ENCODE results near the gene CBX4. TPM values are rescaled to one million over a fixed set of nuclear protein-coding genes. Genes with fewer than 3 reads are reported as not detected.

Gene CBX4
- total and polyA plus RNA-seq, 2 of the 4 experiments (the other 2 are of a cell fraction): 3.2 to 9.4 TPM

DNA sequence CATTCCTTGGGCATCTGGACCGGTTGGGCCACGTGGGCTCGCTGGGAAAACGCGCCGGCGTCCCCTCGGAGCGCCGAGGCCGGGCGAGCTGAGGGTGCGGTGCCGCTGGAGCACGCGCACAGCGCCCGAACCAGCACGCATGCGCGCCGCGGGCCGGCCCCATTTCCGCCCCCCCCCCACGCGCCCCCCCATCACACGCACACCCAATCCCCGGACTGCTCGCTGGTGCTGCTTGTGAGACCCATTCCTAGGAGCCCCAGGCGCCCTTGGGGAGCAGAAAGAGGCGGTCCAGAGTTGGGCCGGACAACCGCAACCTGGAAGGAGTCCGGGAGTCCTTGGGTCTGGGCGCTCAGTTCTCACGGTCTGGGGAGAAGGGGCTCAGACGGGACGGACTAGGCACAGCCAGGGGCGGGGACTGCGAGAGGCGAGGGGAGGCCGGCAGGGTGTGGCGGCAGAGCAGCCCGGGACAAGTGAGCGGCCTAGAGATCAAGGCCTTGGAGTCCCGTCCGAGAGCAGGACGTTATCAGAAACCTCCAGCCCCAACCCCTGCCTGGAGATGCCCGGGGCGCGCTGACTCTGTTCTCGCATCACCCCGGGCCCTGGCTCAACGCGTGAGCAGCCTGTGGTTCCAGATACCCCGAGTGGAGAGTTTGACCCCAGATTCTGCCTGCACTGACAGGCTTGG is 36.4 kb downstream of the CBX4 start:
- Histone ChIP-seq H3K4ac (ENCODE audit: low read depth, low read length) (no peak overlapping the region), H2BK20ac (ENCODE audit: low read depth, low read length) (no peak overlapping the region), H4K8ac (ENCODE audit: low read depth in 2 of 2, low read length in 2 of 2) (peak overlapping the region; percentile 26 to 47; a peak in 1 of 4 replicates), H4K5ac (ENCODE audit: low read depth, low read length) (no peak overlapping the region), H3K56ac (ENCODE audit: extremely low read depth, insufficient read depth, low read length) (no peak overlapping the region), H2BK120ac (ENCODE audit: low read depth, low read length) (no peak overlapping the region), H4K91ac (ENCODE audit: insufficient read depth, low read depth, low read length) (no peak overlapping the region; the same call in 1 of the 2 replicates), H3K14ac (replicated peaks; ENCODE audit: low read depth, low read length) (no peak overlapping the region), H3K23ac (ENCODE audit: low read depth, low read length) (no peak overlapping the region), H3K9me3 (ENCODE audit: control insufficient read depth, insufficient read depth, low read length) (peaks cover 11% of the 10 kb centered on the region; the same call in 1 of the 2 replicates), H3K27me3 (ENCODE audit: control insufficient read depth, insufficient read depth, low read length) (peaks cover 100% of the 10 kb centered on the region), H3K79me1 (ENCODE audit: low read depth in 1 of 2, low read length in 2 of 2) (no peaks in the 10 kb centered on the region), H3K36me3 (ENCODE audit: control insufficient read depth, insufficient read depth, low read length) (no peaks in the 10 kb centered on the region), H3K4me3 (ENCODE audit: insufficient read depth, low read depth, low read length) (no peak overlapping the region), H3K27ac (ENCODE audit: insufficient read depth, low read length) (no peak overlapping the region), H3K4me2 (ENCODE audit: low read depth, low read length) (0 out of 2 replicates have a peak overlapping the region, but pooled peaks have one; percentile 5), H3K9me1 (ENCODE audit: insufficient read depth, low read length) (no peaks in the 10 kb centered on the region), H2AFZ (replicated peaks; ENCODE audit: low read length, poor library complexity) (peak overlapping the region; percentile 52), H3K4me1 (ENCODE audit: control insufficient read depth, insufficient read depth, low read length) (no peaks in the 10 kb centered on the region; the same call in 1 of the 2 replicates), H3K9ac (ENCODE audit: low read depth, low read length) (no peak overlapping the region), H4K20me1 (ENCODE audit: insufficient read depth, low read length) (no peaks in the 10 kb centered on the region), H2AK9ac (replicated peaks; ENCODE audit: low read depth, low read length, poor library complexity) (peak overlapping the region; percentile 42), H2BK5ac (ENCODE audit: low read depth, low read length, poor library complexity, severe bottlenecking) (no peak overlapping the region), H2BK15ac (ENCODE audit: low read depth, low read length) (no peak overlapping the region; the same call in 2 of the 3 replicates), H3K18ac (ENCODE audit: low read depth, low read length) (no peak overlapping the region), H2AK5ac (ENCODE audit: low read depth, low read length) (no peak overlapping the region)
- dilution Hi-C loops (cut with HindIII; ENCODE audit: low sequenced_read_pairs, unreplicated experiment) (no loop called here), intact Hi-C loops (cut with micrococcal nuclease) (no loop called here), in situ Hi-C loops (cut with MboI; ENCODE audit: low sequenced_read_pairs) (no loop called here)
- no TSS peak for BruUV-seq (replicated peaks)
- DNase-seq (no peak), ATAC-seq (ENCODE audit: low read depth) (no peak)
- WGBS, 2 experiments (ENCODE audit: extremely low coverage in 2 of 2, insufficient read length in 1 of 2): 16% methylated on average over 14 of the region's 57 CpGs; no CpG with 5 or more reads in 1 of the 2 experiments
- POLR2A ChIA-PET (ENCODE audit: unreplicated experiment): no interaction called here
- CTCF ChIA-PET: no interaction called here
- TF ChIP-seq CEBPB (IDR thresholded peaks at IDR 0.05; ENCODE audit: low read depth, low read length): no peak
- TF ChIP-seq NFE2L2 (IDR thresholded peaks at IDR 0.05; ENCODE audit: low read depth, low read length): no peak
- no peak for TF ChIP-seq FOS (IDR thresholded peaks at IDR 0.05; ENCODE audit: low read depth, low read length)
- TF ChIP-seq USF2 (IDR thresholded peaks at IDR 0.05; ENCODE audit: low read depth, low read length): 0 out of 2 replicates have a peak, but pooled peaks have one; percentile 29
- TF ChIP-seq CHD1 (IDR thresholded peaks at IDR 0.05; ENCODE audit: low read depth, low read length): no peak
- TF ChIP-seq ELK1 (IDR thresholded peaks at IDR 0.05; ENCODE audit: borderline replicate concordance, low read depth, low read length): no peak
- no peak for TF ChIP-seq MAFK (IDR thresholded peaks at IDR 0.05; ENCODE audit: low read depth, low read length)

Measured in IMR-90 (cell line).